Right kidney (tissue), 1 donor: Measurements from ENCODE around the gene PLAC9.
"Not testable (repeated sequence)": the region's sequence is repeated elsewhere in the genome, so short reads cannot be mapped to it uniquely, and the experiment has no call there.

Experiments used
- DNase-seq: peaks from one replicate; pipeline ENCODE4 v3.0.0-alpha.2; 2016

PLAC9 gene

DNA sequence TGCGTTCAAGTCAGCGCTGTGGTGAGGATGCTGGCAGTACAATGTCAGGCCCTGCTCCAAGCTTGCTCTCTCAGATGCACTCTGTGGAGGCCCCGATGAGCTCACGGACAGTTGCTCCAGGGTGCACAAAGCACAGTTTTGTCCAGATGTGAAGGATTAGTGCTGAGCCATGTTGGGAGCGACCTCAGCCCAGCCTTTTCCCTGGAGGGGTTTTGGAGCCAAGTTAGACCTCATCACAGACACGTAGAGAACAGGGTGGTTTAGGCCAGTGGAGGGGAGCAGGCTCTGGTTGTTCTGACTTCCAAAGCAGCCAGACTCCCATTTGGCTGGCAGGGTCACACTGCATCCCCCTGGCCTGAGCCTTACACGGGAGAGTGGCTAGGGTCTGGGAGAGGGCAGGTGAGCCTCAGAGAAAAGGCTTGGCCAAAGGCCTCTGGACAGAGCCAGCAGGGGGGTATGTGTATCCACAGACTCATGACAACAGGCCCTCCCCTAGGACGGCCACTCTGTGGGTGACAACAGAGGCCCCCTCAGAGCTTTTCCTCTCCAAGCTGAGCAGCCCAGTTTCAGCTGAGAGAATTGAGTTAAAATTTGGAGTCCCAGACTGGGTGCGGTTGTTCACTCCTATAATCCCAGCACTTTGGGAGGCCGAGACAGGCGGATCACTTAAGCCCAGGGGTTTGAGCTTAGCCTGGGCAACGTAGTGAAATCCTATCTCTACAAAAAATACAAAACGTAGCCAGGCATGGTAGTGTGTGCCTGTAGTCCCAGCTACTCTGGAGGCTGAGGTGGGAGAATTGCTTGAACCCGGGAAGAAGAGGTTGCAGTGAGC lies 4.7 kb downstream of the PLAC9 start:
- no peak for DNase-seq

GRCh38 chr10:80137920-80138319 lies 5.4 kb downstream of the PLAC9 start:
- DNase-seq: no peak

GRCh38 chr10:80139265-80139664 lies 6.7 kb downstream of the PLAC9 start:
- no peak for DNase-seq

- no peak for DNase-seq
Observed at GRCh38 chr10:80140251-80140650, 7.7 kb downstream of the PLAC9 start.

- DNase-seq: no peak
Observed at GRCh38 chr10:80141696-80142460, 9.3 kb downstream of the PLAC9 start.

DNA sequence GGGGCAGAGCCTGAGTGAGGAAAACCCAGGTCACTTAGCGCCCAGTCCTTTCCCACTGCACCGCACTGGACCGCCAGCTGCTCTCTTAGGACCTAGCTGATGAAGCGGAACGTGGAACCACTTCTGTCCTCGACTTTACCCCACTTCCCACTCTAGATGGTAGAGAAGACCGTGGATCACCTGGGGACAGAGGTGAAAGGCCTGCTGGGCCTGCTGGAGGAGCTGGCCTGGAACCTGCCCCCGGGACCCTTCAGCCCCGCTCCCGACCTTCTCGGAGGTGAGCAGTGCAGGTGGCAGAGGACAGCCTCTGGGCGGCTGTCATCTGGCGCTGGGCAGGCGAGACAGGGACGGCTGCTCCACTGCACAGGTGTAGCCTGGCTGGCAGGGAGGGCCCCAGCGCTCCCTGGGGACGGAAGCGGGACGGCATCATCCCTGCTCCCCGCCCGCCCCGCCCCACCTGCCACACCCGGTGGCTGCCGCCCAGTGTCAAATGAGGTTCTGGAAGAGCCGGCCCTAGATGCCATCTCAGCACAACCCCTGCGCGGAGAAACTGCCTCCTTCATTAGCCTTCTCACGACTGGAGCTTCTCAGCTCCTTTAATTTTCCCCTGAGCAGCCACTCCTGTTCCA lies 11.7 kb downstream of the PLAC9 start:
- DNase-seq: no peak

- no peak for DNase-seq
Observed at GRCh38 chr10:80144696-80145131, 12.2 kb downstream of the PLAC9 start.

DNA sequence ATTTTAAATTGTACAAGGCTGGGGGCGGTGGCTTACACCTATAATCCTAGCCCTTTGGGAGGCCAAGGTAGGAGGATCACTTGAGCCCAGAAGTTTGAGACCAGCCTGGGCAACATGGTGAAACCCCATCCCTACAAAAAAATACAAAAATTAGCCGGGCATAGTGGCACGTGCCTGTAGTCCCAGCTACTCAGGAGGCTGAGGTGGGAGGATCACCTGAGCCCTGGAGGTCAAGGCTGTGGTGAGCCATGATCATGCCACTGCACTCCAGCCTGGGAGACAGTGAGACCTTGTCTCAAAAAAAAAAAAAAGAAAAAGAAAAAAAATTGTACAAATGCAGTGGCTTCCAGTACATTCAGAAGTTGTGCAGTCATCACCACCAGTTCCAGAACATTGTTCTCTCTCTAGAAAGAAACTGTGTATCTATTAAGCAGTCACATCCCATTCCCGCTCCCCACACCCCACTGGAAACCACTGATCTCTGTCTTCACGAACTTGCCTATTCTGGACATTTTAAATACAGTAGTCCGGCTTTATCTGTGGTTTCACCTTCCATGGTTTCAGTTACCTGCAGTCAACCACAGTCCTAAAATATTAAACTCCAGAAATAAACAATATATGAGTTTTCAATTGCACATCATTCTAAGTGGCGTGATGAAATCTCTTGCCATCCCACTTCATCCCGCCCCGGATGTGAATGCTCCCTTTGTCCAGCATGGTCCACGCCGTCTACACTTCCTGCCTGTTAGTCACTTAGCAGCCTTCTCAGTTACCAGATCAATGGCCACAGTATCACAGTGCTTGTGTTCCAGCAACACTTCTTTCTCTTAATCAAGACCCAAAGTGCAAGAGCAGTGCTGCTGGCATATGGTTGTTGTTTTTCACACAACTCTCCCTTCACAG lies 13.1 kb downstream of the PLAC9 start:
- not testable (repeated sequence) for DNase-seq

DNA sequence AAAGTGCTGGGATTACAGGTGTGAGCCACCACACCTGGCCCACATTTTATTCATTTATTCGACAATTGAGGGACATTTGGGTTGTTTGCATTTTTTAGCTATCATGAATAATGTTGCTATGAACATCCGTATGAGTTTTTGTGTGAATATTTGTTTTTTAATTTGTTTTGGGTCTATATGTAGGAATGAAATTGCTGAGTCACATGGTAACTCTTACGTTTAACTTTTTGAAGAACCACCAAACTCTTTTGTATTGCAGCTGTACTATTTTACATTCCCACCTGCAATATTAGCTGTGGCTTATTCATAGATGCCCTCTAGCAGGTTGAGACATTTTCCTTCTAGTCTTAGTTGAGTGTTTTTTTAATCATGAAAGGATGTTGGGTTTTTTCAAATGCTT lies 14.4 kb downstream of the PLAC9 start:
- DNase-seq: no peak

DNA sequence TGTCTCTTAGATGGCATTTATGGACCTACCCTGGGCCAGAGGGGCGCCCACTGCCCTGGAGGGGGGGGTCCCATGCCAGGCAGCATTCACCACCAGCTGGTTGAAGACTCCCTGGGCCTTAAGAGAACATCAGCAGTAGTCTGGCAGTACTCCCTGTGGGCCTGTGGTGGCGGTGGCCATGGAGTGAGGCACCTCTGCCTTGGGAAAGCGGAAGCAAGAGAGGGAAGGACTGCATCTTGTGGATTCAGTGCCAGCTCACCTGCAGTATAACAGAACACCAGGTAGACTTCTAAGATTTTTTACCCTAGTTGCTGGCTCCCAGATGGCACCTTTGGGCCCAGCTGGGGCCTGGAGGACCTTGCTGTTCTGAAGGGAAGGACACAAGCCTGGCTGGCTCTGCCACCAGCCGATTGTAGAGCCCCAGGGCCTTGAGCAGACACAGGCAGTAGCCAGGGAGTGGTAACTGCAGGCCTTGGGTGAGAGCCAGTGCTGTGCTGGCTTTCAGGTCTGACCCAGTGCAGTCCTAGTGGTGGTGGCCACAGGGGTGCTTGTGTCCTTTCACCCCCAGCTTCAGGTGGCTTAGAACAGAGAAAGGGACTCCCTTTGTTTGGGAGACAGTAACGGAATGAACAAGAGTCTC lies 15.8 kb downstream of the PLAC9 start:
- DNase-seq: no peak

- no peak for DNase-seq
Observed at GRCh38 chr10:80149123-80149522, 16.6 kb downstream of the PLAC9 start.

DNA sequence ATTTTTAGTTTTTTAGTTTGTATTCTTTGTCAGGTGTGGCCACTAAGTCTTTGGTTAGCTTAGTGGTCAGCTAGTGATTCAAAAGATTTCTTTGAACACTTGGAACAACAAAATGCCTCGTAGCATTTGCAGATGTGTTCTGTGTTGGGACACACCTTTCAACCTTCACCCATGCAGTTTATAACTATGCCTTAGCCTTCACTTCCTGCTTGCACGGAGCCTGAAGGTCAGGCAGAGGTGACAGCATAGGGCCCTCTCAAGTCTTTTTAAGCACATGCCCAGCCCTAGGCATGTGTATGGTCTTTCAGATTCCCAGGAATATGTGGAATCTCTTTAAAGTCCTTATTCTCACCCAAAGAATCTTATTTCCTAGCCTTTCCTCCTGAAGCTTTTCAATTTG lies 17.6 kb downstream of the PLAC9 start:
- DNase-seq: no peak

DNA sequence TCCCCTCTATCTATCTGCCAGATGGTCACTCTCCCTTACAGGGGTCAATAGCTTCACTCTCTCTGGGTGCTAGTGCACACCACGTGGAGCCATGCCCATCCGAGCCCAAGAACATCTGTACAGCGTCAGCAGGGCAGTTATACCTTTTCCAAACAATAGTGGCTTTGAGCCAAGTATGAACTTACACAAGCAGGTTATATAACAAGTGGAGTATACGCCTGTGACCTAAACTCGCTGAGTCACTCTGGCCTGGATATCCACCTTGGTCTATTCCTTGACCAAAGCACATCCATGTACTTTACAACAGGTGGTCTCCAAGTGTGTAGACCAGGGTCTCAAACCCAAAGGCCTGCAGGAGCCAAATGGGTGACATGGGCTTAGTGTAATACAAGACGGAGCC lies 20.3 kb downstream of the PLAC9 start:
- no peak for DNase-seq

- no peak for DNase-seq
Observed at GRCh38 chr10:80153460-80153859, 20.9 kb downstream of the PLAC9 start.

DNA sequence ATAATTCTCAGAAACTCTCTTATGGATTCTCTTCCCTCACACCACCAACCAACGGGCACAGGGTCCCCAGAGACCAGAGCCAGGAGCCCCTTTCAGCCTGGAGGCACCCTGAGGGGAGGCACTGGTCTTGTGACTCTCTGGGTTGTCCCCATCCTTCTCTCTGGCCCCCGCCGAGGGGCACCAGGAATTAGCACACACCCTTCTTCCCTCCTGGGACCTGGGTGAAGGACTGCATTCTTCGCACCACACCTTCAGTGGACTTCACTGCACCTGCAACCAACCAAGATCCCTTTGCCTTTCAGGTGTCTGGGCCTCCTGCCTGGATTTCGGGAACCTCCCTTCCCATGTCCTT lies 22.1 kb downstream of the PLAC9 start:
- no peak for DNase-seq

GRCh38 chr10:80154978-80155695 lies 22.6 kb downstream of the PLAC9 start:
- DNase-seq: no peak

DNA sequence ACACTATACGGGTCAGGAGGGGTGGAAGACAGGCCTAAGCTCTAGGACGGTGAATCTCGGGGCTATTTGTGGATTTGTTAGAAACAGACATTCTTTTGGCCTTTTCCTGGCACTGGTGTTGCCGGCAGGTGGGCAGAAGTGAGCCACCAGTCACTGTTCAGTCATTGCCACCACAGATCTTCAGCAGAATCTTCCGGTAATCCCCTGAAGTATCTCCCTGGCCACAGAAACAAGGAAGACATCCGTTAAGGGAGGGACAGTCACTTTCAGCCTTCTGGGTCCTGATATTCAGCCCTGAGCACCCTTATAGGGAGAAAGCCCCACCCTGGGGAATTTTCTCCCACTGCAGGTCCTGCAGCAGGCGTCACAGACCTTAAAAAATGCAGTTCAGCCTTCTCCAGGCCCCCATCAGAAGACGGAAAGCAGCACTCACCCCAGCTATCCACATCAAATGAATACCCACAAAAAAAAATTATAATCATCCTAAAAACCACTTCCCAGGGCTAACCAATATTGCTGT lies 23.2 kb downstream of the PLAC9 start:
- DNase-seq: no peak

- DNase-seq: no peak
Observed at GRCh38 chr10:80156216-80156615, 23.7 kb downstream of the PLAC9 start.

DNA sequence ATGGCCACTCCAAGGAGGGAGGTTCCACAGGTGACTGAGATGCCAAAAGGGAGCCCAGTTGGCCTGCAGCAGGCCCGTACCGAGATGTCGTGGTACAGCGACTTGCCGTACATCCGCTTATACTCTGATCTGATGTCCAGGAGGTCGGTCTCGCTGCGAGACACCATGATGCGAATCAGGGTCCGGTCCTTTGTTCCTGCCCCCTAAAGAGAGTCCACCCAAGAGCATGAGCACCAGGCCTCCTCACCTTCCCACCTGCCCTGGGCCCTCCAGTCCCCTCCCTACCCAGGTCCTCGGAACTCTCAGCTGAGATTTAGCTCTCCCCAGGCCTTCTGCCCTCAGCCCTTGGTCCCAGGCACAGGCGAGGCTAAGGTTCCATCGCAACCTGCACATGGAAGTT lies 25.0 kb downstream of the PLAC9 start:
- no peak for DNase-seq

DNA sequence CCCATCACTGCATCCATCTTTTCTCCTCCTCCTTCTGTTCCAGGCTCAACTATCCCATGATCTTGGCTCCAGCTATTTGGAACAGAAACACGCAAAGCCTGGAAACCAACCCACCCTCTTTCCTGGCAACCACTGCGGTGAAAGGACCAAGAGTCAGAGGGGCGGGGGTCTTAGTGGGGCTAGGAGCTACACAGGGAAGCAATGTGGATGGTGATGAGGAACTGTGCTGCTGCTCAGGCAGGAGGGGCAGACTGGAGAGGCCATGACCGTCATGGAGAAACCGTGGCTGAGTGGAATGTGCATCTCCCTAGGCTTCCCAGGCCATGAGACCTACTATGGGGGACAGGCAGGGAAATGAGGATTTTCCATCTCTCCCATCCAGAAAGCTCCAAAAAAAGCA lies 25.6 kb downstream of the PLAC9 start:
- no peak for DNase-seq

DNA sequence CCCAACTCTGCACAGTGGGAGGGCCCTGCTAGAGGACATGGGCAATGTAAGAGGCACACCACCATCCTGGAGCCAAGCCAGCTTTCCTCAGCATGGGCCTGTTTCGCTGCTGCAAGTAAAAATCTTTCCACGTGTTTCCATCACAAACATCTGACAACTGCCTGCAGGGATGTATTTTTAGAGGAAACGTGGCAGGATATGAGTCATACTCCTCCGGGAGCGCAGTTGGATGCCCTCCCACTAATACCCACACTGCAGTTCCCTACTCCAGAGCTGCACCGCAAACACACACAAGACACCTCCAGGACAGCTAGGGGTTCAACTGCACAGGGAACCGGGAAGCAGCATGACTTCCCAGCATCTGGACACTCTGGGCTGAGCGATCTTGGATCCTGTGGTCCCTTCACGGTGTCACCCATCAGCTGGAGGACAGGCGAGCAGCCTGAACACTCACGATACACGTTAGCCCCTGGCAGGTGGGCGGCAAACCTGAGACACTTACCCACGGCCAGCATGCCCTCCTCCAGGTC lies 26.1 kb downstream of the PLAC9 start:
- no peak for DNase-seq
